ENCODE measurements around the gene TINCR. TPM values are rescaled to one million over a fixed set of nuclear protein-coding genes. Genes with fewer than 3 reads are reported as not detected.

Gene TINCR
- total RNA-seq, 2 experiments from 2014 or later, result 0.38 to 0.50 TPM

GRCh38 chr19:5514001-5514400, 53.8 kb downstream of the TINCR start:
- peaks cover 4% of the 10 kb centered on the region for H3K27me3 Mint-ChIP-seq
- ATAC-seq, result no peak
- H3K9me3 Mint-ChIP-seq, result peaks cover 19% of the 10 kb centered on the region
- H3K4me1 Mint-ChIP-seq (ENCODE audit: low read depth), result no peaks in the 10 kb centered on the region
- intact Hi-C loops (cut with micrococcal nuclease), result no loop called here
- TF ChIP-seq CTCF (IDR thresholded peaks at IDR 0.05), result no peak
- no peak overlapping the region for H3K4me3 Mint-ChIP-seq
- no peaks in the 10 kb centered on the region for H3K36me3 Mint-ChIP-seq (ENCODE audit: low read depth)
- no peak for DNase-seq
- ChIA-PET CTCF (interaction anchor here (0.7 kb wide), 1 partner anchor 10 kb away, joined by 3 read pairs; no protein-coding TSS in a partner anchor), POLR2A (no interaction called here)
- no peak overlapping the region for H3K27ac Mint-ChIP-seq

- no peak overlapping the region for H3K4me3 Mint-ChIP-seq
- DNase-seq (no peak), ATAC-seq (no peak)
- CTCF ChIA-PET, result interaction anchor here (0.8 kb wide), 1 partner anchor 11 kb away, joined by 3 read pairs; no protein-coding TSS in a partner anchor
- H3K27me3 Mint-ChIP-seq, result peaks cover 4% of the 10 kb centered on the region
- H3K4me1 Mint-ChIP-seq (ENCODE audit: low read depth), result no peaks in the 10 kb centered on the region
- intact Hi-C loops (cut with micrococcal nuclease), result no loop called here
- no peak for TF ChIP-seq CTCF (IDR thresholded peaks at IDR 0.05)
- POLR2A ChIA-PET, result interaction anchor here (0.9 kb wide), 1 partner anchor 16 kb away, joined by 4 read pairs; no protein-coding TSS in a partner anchor
- no peak overlapping the region for H3K27ac Mint-ChIP-seq
- peaks cover 19% of the 10 kb centered on the region for H3K9me3 Mint-ChIP-seq
- no peaks in the 10 kb centered on the region for H3K36me3 Mint-ChIP-seq (ENCODE audit: low read depth)
Observed at GRCh38 chr19:5512715-5513114, 55.0 kb downstream of the TINCR start.

Other genes with a start within 250 kb of the TINCR start
- gene PTPRS, start 227.1 kb downstream of the TINCR start, total RNA-seq, result 1 to 10 TPM; 2.6 to 2.8 TPM
- not detected for gene ZNRF4, start 112.5 kb downstream of the TINCR start, total RNA-seq
- 10 to 100 TPM; 70.8 to 78.0 TPM for gene SAFB2, start 54.8 kb upstream of the TINCR start, total RNA-seq
- gene SAFB, start 55.1 kb upstream of the TINCR start, total RNA-seq, result 100 to 1,000 TPM; 124 to 132 TPM
- gene MICOS13, start 112.6 kb upstream of the TINCR start, total RNA-seq, result 10 to 100 TPM; 49.4 TPM
- gene HSD11B1L, start 113.1 kb upstream of the TINCR start, total RNA-seq, result 1 to 10 TPM; 2.7 to 3.5 TPM
- 1,000 to 10,000 TPM; 1,711 to 1,715 TPM for gene RPL36, start 122.3 kb upstream of the TINCR start, total RNA-seq
- 100 to 1,000 TPM; 324 to 342 TPM for gene LONP1, start 152.2 kb upstream of the TINCR start, total RNA-seq
- gene CATSPERD, start 152.7 kb upstream of the TINCR start, total RNA-seq, result not detected
- 1 to 10 TPM; 4.4 to 5.0 TPM for gene PRR22, start 216.8 kb upstream of the TINCR start, total RNA-seq
- 10 to 100 TPM; 69.6 to 74.5 TPM for gene DUS3L, start 223.2 kb upstream of the TINCR start, total RNA-seq
- under 1 TPM in 1 of 2 experiments, not detected in 1; 0.72 TPM for gene NRTN, start 237.1 kb upstream of the TINCR start, total RNA-seq

Measured in activated CD8-positive, alpha-beta T cell treated with anti-CD3 and anti-CD28 coated beads for 36 hours (primary cell).